ENCODE results near the gene TGFBR2. TPM values are rescaled to one million over a fixed set of nuclear protein-coding genes. Genes with fewer than 3 reads are reported as not detected.

TGFBR2 gene
- total RNA-seq, 1 donor from 2014 or later = 289 TPM

GRCh38 chr3:30707825-30708224 lies 101.4 kb downstream of the TGFBR2 start:
- Histone ChIP-seq H3K4me3 (no peak overlapping the region), H3K9me3 (peaks cover 5% of the 10 kb centered on the region), H3K4me1 (peaks cover 5% of the 10 kb centered on the region), H3K27ac (no peak overlapping the region), H3K27me3 (ENCODE audit: low read depth) (no peaks in the 10 kb centered on the region), H3K36me3 (no peaks in the 10 kb centered on the region)
- TF ChIP-seq CTCF (IDR thresholded peaks at IDR 0.05) = no peak
- intact Hi-C loops (cut with DNase I) = no loop called here
- ATAC-seq = no peak
- no peak for DNase-seq

GRCh38 chr3:30708472-30708871 lies 102.1 kb downstream of the TGFBR2 start:
- no peak for ATAC-seq
- H3K27ac ChIP-seq = no peak overlapping the region

GRCh38 chr3:30710017-30710416 lies 103.6 kb downstream of the TGFBR2 start:
- H3K27me3 ChIP-seq (ENCODE audit: low read depth) = no peaks in the 10 kb centered on the region
- intact Hi-C loops (cut with DNase I) = no loop called here
- peaks cover 5% of the 10 kb centered on the region for H3K4me1 ChIP-seq
- ATAC-seq (no peak), DNase-seq (no peak)
- H3K4me3 ChIP-seq = no peak overlapping the region
- no peak for TF ChIP-seq CTCF (IDR thresholded peaks at IDR 0.05)
- no peaks in the 10 kb centered on the region for H3K36me3 ChIP-seq
- no peak overlapping the region for H3K27ac ChIP-seq
- H3K9me3 ChIP-seq = no peaks in the 10 kb centered on the region

More at GRCh38 chr3:30708472-30708871, 102.1 kb downstream of the TGFBR2 start:
- Histone ChIP-seq H3K4me3 (no peak overlapping the region), H3K9me3 (peaks cover 1% of the 10 kb centered on the region), H3K27me3 (ENCODE audit: low read depth) (no peaks in the 10 kb centered on the region), H3K36me3 (no peaks in the 10 kb centered on the region), H3K4me1 (peaks cover 5% of the 10 kb centered on the region)
- DNase-seq = no peak
- no peak for TF ChIP-seq CTCF (IDR thresholded peaks at IDR 0.05)
- intact Hi-C loops (cut with DNase I) = no loop called here

GRCh38 chr3:30711151-30711550 lies 104.8 kb downstream of the TGFBR2 start:
- Histone ChIP-seq H3K4me3 (no peak overlapping the region), H3K36me3 (no peaks in the 10 kb centered on the region), H3K27me3 (ENCODE audit: low read depth) (no peaks in the 10 kb centered on the region), H3K9me3 (no peaks in the 10 kb centered on the region), H3K4me1 (no peaks in the 10 kb centered on the region), H3K27ac (no peak overlapping the region)
- ATAC-seq (no peak), DNase-seq (no peak)
- intact Hi-C loops (cut with DNase I) = no loop called here
- no peak for TF ChIP-seq CTCF (IDR thresholded peaks at IDR 0.05)

- Histone ChIP-seq H3K4me3 (no peak overlapping the region), H3K27me3 (ENCODE audit: low read depth) (no peaks in the 10 kb centered on the region), H3K27ac (no peak overlapping the region), H3K9me3 (no peaks in the 10 kb centered on the region), H3K4me1 (no peaks in the 10 kb centered on the region), H3K36me3 (no peaks in the 10 kb centered on the region)
- DNase-seq (no peak), ATAC-seq (no peak)
- TF ChIP-seq CTCF (IDR thresholded peaks at IDR 0.05) = no peak
- intact Hi-C loops (cut with DNase I) = no loop called here
These were observed 105.5 kb downstream of the TGFBR2 start for GRCh38 chr3:30711867-30712266.

GRCh38 chr3:30712991-30713390 lies 106.6 kb downstream of the TGFBR2 start:
- DNase-seq (no peak), ATAC-seq (no peak)
- no peaks in the 10 kb centered on the region for H3K27me3 ChIP-seq (ENCODE audit: low read depth)
- intact Hi-C loops (cut with DNase I) = no loop called here
- H3K27ac ChIP-seq = no peak overlapping the region
- no peak overlapping the region for H3K4me3 ChIP-seq
- H3K4me1 ChIP-seq = no peaks in the 10 kb centered on the region
- no peaks in the 10 kb centered on the region for H3K9me3 ChIP-seq
- H3K36me3 ChIP-seq = no peaks in the 10 kb centered on the region
- TF ChIP-seq CTCF (IDR thresholded peaks at IDR 0.05) = no peak

Data from lower lobe of right lung (tissue), 2 donors.